ENCODE measurements around the gene MPND.

MPND gene

DNA sequence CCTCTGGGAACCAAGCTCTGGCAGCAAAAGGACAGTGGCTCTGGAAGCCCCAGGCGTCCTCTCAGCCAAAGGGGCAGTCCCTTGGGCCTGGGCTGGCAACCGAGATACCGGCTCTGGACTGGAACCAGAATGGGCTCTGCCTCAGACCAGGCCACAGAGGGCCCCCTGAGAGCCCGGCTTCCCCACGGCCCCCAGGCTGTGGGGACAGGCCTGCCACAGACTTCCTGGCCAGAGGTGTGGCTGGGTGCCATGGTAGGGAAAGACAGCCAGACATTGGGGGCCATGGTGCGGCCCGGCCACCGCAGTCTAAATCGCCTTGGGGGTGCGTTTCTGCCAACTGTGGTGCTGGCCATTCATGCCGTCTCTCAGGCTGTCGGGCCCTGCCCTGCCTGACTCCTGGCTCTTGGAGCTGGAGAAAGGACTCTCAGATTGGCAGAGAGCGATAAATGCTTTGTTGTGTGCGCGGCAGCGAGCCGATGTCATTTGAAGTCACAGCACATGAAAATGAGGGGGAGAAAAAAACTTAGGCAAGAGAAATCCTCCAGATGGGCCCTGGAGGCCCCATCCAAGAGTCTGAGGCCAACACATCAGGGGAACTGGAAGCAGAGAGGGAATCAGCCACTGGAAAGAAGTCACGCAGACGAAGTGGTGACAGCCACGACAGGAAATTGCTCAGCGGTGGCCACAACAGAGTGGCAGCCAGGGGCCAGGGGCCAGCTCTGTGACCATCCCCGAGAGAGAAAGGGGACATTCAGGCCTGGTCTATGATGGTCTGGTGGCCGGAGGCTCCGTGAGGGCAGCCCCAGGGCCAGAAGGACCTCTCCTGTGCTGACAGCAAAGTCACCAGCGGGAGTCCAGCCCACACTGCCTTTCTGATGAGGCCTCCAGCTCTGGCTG, 30.5 kb downstream of the MPND start:
- in situ Hi-C loops (cut with MboI; ENCODE audit: low pct_unique_long_range_greater_than_20kb, low sequenced_read_pairs) = no loop called here
- DNase-seq = peak; percentile 48

DNA sequence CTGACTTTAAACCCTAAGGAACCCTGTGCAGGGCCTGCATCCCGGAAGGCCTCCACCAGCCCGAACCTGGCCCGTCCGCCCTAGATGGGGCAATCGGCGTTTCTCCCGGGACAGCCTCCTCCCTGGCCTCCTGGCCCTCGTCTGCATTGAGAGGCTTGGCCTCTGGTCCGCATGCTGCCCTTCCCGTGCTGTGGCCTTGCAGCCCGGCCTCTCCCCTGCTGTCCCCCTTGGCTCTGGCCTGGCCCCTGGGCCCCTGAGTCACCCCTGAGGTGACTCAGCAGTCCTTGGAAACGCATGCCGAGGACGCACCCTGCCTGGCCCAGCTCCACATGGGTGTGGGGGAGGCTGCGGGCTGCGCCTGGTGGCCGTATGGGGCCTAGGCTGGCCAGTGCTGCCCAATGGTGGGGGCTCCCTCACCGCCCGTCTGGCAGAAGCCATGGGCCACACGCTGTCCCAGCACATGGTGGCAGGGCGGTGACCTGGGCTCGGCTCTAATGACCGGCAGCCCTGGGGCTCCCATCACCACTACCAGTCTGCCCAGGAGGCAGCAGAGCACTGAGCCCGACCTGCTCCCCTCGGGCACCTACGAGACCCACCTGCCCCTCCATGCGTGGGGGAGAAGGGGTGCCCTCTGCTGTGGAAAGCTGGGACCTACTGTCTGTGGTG, 31.3 kb downstream of the MPND start:
- in situ Hi-C loops (cut with MboI; ENCODE audit: low pct_unique_long_range_greater_than_20kb, low sequenced_read_pairs) = no loop called here
- peak; percentile 26 for DNase-seq

DNA sequence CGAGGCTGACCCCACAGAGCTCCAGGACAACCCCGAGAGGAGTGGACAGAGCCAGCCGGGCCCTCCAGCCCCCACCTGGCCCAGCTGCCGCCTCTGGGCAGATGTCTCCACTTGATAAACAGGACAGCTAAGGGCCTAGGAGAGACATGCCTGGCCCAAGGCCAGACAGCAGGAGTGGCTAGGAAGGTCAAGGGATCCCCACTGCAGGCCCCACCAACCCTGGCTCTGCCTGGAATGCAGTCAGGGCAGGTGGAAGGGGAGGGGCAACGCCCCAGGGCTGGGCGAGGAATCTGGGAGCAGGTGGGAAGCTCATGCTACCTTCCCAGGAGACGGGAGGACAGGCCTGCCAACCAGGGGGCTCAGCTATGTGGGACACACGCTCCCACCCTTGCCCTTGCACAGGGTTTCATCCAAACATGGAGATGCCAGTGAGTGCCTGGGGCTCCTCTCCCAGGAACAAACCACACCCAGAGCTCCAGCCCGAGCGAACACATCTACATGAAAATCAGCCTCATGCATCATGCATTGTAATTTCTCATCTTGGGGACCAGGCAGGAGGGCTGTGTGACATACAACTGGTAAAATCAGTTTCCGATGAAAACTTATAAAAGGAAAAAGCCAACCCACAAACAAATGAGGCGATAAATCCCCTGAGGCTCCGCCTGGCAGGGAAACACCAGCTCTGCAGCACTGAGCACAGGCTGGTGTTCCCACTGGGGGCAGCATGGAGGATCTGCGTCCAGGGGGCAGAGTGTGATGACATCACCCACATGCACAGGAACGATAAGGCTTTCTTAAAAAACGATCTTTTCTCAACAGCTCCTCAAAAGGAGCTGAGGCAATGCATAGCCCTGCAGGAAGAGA, 32.0 kb downstream of the MPND start:
- DNase-seq = peak; percentile 65

DNA sequence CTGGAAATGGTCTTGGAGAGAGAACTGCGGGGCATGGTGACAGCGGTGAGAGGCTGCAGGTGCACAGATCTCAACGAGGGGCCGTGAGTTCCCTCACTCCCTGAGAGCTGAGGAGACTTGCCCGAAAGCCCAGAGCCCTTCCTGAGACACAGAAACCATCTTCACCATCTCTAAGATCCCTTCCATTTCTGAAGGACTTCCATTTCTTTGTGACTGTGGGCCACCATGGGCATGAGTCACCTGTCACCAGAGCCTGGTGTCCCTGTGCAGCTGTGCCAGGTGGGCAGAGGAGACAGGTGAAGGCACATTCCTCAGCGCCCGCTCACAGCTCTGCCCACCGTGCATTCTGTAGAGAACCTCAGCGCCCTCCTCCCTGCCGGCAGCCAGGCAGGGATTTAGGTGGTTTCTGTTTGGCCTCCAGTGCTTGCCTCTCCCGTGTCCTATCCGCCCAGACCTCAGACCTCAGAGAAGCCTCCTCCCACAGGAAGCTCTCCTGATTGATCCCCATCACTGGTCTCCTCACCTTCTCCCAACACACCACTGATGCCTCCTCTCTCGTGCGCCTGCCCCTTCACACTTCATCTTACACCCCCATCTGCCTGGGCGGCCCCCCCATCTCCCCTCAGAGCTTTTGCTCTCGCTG, 32.8 kb downstream of the MPND start:
- in situ Hi-C loops (cut with MboI; ENCODE audit: low pct_unique_long_range_greater_than_20kb, low sequenced_read_pairs) = no loop called here
- DNase-seq = no peak

More for the DNA sequence above, 32.0 kb downstream of the MPND start:
- in situ Hi-C loops (cut with MboI; ENCODE audit: low pct_unique_long_range_greater_than_20kb, low sequenced_read_pairs) = no loop called here

DNA sequence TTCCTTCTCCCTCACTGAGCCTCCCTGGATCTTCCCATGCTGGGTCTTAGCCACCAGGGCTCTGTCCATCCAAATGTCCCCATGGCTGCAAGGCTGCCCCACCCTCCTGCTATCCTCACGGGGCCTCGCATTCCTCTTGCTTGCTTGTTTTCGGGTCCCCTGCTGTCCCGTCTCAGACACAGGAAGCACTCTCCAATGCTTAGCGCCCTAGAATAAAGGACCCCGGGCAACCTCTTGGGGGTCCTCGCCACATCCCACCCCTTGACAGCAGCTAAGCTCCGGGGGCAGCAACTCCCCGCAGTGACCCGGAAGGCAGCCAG, 33.3 kb downstream of the MPND start:
- DNase-seq = no peak
- in situ Hi-C loops (cut with MboI; ENCODE audit: low pct_unique_long_range_greater_than_20kb, low sequenced_read_pairs) = no loop called here

DNA sequence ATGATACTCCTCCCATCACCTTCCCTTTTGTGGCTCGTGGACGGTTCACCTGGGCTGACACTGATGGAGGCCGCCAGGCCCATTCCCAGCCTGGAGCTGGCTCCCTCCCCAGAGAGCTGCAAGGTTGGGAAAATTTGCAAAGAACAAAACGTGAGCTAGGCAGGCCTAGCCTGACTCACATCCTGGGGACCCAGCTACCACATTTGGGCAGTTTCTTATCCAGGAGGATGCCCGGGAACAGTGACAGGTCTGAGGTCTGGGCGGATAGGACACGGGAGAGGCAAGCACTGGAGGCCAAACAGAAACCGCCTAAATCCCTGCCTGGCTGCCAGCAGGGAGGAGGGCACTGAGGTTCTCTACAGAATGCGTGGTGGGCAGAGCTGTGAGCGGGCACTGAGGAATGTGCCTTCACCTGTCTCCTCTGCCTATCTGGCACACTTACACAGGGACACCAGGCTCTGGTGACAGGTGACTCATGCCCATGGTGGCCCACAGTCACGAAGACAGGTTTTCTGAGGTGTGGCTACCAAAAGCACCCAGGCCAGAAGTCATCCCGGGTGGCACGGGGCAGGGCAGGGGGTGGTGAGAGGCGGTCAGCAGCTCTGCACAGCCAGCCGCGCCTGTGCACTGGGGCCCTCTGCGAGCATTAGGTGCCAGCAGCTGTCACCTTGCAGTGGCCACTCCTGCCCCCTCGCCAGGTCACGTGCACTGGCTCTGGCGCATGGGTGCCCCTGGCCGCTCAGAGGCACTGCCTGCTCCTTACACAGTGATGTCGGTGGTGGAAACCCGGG, 33.8 kb downstream of the MPND start:
- in situ Hi-C loops (cut with MboI; ENCODE audit: low pct_unique_long_range_greater_than_20kb, low sequenced_read_pairs) = no loop called here
- DNase-seq = no peak

DNA sequence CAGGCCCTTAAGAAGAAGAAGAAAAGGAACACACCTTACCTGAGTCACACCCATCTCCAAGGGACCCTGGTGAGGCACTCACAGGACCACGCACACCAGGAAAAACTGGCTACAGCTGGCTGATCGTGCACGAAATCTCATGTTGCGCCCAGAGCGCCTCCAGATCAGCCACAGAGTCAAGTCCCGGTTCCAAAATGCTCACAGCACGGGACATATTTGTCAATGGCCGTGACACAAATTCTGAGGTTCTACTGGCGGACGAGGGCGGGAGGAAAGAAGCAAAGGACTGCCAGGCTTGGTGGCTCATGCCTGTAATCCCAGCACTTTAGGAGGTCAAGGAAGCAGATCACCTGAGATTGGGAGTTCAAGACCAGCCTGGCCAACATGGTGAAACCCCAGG, 35.5 kb downstream of the MPND start:
- in situ Hi-C loops (cut with MboI; ENCODE audit: low pct_unique_long_range_greater_than_20kb, low sequenced_read_pairs) = no loop called here
- DNase-seq = no peak

DNA sequence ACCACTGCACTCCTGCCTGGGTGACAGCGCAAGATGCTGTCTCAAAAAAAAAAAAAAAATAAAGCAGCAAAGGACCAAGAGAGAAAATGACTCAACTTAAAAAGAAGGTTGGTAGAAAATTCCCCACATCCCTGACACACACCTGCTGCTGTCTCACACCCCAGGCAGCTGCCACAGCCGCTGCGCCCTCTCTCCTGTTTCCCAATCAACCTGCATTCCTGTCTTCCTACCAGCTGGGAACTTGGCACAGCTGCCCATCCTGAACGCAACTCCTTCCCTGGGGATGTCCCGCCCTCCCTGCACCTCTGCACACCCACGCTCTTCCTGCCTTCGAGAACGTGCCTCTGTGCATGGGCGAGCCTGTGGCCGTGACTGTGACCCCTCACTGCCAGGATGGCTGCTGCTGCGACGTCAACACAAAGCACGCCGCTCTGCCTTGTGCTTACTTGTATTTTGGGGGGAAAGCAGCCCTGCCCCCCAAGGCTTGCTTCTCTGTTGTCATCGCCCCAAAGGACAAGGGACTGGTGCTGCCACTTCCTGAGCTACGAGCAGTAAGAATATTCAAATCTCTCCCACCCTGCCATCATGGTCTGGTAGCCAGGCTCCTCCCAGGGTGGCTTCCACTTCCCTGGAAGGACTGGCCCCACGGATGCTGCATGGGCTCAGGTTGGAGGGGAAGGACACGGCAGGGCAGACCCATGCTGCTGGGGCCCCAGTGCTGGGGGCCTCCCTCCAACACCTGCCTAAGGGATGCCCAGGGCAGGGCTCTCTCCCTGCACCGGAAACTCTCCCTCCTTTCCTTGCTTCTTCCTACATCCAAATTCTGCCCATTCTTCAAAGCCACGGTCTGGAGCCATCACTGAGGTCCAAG, 36.3 kb downstream of the MPND start:
- no peak for DNase-seq
- in situ Hi-C loops (cut with MboI; ENCODE audit: low pct_unique_long_range_greater_than_20kb, low sequenced_read_pairs) = no loop called here

DNA sequence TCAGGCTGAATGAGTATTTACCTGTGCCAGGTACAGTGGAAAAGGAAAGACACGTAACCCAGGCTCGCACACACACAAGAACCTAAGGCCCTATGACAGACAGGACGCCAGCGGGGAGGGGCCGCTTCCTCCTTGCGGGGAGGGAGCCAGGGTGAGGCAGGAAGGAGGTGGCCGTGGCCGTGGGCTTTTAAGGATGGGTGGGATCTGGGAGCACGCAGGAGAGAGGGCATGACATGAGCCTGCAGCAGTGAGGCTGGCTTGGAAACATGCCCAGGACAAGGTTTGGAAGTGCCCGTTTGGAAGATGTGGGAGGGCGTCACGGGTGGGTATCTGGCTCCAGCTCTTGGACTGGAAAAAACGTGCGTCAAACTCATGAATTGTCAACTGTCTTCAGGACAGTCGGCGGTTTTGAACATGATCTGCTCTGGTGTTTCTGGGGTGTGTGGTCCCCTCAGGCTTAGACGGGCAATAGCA, 36.9 kb downstream of the MPND start:
- in situ Hi-C loops (cut with MboI; ENCODE audit: low pct_unique_long_range_greater_than_20kb, low sequenced_read_pairs) = no loop called here
- no peak for DNase-seq

DNA sequence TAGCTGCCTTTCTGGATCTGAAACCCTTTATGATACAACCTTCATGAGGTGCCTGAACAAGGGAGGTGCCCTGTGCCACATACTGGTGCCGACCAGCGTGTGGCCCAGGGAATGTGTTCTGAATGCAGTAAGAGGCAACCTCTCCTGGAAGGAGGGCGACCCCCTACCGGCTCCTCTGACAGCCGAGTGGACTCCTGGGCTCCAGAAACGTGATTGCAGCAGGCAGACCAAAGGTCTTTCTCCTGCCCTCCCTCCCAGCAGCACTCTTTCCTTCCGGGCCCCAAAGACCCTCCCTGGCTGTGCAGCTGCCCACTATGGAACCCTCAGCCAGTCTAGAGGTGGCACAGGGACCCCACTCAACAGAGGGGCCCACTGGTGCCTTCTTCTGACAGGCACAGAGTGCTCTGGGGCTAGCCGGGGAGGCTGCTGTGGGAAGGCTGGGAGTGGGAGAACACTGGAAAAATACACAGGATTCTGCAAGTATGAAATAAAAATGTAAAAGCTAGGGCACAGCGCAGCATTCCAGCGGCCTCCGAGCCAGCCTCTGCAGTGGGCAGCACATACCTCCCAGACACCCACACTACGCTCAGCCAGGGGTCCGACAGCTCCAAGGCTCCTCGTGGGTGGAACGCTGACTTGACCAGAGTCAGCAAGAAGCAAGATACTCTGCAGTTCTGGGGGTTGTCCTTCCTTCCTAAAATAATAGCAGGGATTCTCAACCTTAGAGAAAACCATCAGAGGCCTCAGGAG, 42.1 kb downstream of the MPND start:
- in situ Hi-C loops (cut with MboI; ENCODE audit: low pct_unique_long_range_greater_than_20kb, low sequenced_read_pairs) = no loop called here
- no peak for DNase-seq

DNA sequence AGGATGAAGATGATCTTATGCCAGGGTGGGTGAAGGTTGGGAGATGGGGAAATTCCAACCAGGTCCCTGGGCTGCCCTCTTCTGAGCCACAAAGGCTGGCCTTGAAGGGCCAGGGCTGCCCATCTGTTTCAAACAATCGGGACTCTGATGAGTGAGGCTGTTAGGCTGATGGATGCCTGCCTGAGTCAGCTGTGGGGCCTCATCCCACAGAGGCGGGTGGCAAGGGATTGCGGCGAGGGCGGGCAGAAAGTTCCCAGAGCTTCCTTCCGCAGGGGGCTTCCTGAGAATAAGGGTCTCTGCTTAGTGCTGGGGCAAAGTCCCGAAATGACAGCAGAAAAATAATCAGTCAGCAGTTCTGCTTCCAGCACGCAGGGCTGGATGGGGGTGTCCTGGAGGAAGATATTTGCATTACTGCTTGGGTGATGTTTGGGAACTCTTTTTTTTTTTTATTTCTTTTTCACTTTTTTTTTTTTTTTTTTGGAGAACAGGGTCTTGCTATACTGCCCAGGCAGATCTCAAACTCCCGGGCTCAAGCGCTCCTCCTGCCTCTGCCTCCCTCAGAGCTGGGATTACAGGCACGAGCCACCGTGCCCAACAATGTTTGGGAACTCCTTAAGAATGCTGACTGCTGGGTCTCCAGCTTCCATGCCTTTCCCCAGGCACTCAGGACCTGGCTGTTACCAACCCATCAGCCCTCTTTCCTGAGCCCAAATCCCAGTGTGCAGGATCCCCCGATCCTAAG, 42.9 kb downstream of the MPND start:
- DNase-seq = no peak
- in situ Hi-C loops (cut with MboI; ENCODE audit: low pct_unique_long_range_greater_than_20kb, low sequenced_read_pairs) = no loop called here

DNA sequence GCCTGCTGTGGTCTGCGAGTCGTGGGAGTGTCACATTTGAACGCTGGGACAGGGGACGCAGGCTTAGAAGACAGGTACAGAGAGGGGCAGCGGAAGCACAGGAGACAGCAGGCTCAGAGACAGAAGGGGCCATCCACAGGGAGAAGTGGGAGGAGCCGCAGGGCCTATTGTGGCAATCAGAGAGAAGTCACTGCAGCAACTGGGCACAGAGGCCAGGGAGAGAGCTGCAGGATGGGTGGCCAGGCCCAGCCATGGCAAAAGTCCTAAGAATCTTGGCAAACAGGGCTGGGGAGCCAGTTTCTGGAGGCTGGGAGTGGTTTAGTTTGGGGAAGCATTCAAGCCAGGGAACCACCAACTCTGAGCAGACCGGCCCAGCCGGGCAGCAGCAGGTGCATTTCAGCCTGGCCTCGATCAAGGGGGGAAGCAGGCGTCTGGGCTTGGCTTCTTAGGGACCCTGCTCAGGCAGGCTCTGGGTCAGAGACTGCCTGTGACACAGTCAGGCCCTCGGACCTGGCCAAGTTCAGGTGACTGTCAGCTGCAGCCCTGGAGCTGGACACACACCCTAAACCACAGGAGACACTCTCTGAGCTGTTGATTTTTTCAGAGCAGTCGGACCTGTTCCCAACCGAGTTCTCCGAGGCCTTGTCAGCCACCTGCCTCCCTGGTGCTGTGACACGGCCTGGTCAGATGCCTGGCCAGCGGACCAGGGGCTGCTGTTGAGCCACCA, 45.1 kb downstream of the MPND start:
- DNase-seq = no peak
- in situ Hi-C loops (cut with MboI; ENCODE audit: low pct_unique_long_range_greater_than_20kb, low sequenced_read_pairs) = no loop called here

DNA sequence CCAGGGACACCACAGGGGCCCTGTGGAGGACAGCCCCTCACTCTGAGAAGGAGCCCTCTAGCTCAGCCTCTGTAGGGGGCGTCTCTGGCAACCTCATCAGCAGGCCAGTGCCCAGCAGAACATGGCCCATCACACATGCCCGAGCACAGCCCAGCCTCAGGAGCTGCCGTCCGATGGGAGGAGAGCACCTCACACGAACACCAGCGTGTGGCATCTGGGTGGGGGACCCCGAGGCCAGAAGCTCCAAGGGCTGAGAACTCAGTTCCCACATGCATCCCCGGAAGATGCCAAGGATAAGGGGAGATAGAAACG, 45.7 kb downstream of the MPND start:
- no peak for DNase-seq
- in situ Hi-C loops (cut with MboI; ENCODE audit: low pct_unique_long_range_greater_than_20kb, low sequenced_read_pairs) = no loop called here

DNA sequence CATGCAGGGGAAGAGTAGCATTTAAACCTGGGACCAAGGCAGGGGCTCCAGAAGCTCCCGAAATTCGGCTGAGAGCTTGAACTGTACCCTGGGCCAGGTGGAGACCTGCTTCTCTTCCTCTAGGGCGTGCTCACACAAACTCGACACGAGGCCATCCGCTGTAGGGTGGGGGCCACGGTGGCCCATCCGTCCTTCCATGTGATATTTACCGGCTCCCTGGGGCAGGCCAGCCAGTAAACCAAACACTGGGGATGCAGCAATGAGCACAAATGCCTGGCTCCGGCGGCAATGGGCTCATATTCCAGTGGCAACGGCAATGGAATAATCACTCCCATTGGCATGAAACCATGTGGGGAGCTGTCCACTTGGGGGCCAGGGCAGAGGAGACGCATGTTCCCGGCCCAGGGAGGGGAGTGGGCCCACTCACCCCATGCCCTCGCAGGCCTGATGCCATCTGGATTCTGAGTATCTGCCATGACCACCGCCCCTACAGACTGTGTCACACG, 46.2 kb downstream of the MPND start:
- no peak for DNase-seq
- in situ Hi-C loops (cut with MboI; ENCODE audit: low pct_unique_long_range_greater_than_20kb, low sequenced_read_pairs) = no loop called here

DNA sequence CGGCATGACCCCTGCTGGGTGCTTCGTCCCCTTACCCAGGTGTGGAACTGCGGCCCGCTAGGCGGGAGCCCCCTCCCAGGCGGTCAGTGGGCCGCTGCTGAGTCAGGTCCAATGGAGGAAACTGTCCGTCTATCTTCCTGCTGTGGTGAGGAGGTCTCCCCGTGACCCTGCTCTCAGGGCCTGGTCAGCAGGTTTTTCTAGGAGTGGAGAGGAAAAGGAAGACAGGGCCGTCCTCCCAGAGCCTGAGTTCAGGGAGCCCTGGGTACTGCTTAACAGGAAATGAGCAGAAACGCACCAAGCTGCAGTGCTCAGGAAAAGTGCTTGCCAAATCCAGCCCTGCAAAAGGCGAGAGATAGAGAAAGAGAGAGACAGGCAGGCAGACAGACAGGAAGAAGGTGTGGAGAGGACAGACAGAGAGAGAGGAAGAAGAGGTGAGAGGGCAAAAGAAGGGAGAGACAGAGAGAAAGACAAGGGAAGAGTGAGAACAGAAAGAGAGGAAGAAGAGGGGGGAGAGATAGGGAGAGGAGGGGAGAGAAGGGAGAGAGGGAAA, 46.7 kb downstream of the MPND start:
- DNase-seq = no peak
- in situ Hi-C loops (cut with MboI; ENCODE audit: low pct_unique_long_range_greater_than_20kb, low sequenced_read_pairs) = no loop called here
